ENCODE measurements around the gene TMC8. TPM values are rescaled to one million over a fixed set of nuclear protein-coding genes. Genes with fewer than 3 reads are reported as not detected.

TMC8 gene
- total and polyA plus RNA-seq, 2 donors (not counting 3 experiments of a cell fraction or from before 2014, with no cell fraction given) = 0.07 to 1.3 TPM

DNA sequence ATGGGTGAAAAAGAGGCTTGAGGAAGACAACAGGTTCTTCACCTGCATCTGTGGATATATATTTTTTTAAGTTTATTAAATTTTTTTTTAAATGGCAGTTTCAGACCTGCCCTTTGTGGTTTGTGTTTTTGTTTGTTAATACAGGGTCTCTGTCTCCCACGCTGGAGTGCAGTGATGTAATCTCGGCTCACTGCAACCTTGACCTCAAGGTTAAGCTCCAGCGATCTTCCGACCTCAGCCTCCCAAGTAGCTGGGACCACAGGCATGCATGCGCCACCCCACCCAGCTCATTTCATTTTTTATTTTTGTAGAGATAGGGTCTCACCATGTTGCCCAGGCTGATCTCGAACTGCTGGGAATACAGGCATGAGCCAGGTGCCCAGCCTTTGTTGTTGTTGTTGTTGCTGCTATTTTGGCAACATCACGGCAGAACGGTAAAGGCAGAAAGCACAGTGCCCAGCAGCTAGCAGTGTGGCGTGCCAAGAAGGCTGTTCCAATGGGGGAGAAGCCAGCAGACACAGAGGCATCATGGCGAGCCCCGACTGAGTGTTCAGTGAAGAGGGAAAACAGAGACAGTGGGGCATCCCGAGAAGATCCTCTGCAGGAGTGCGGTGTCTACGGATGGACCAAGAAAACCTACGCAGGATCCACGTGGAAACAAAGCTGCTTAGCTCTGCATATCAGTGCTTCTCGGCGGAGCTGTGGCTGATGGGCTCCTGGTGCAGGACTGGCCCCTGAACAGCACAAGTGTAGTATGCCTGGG, 21.7 kb upstream of the TMC8 start:
- ChIA-PET POLR2A (no interaction called here), CTCF (interaction anchor here (0.7 to 3.7 kb wide), 7 partner anchors 15 to 142 kb away, joined by 3 to 14 read pairs (median 4); no protein-coding TSS in a partner anchor)
- Histone ChIP-seq H3K4me3 (replicated peaks in 1 of 3; ENCODE audit: insufficient read depth in 1 of 3, low read depth in 1 of 3, low read length in 3 of 3) (no peak overlapping the region), H3K9ac (replicated peaks; ENCODE audit: extremely low read depth, insufficient read depth, low read length) (no peak overlapping the region), H3K27ac (ENCODE audit: insufficient read depth, low read depth, low read length) (no peak overlapping the region), H3K4me2 (ENCODE audit: insufficient read depth, low read length) (no peak overlapping the region), H3K9me3 (replicated peaks; ENCODE audit: control insufficient read depth, insufficient read depth, low read length) (no peaks in the 10 kb centered on the region), H3K36me3 (ENCODE audit: control insufficient read depth in 2 of 2, extremely low read depth in 1 of 2, insufficient read depth in 2 of 2, low read length in 2 of 2) (peaks cover 0 to 10% of the 10 kb centered on the region in 2 experiments), H3K9me1 (replicated peaks; ENCODE audit: control insufficient read depth, extremely low read depth, insufficient read depth, low read length) (no peaks in the 10 kb centered on the region), H3K27me3 (ENCODE audit: control insufficient read depth in 2 of 2, insufficient read depth in 2 of 2, low read length in 2 of 2) (no peaks in the 10 kb centered on the region), H3K4me1 (ENCODE audit: control insufficient read depth, extremely low read depth, insufficient read depth, low read length) (no peaks in the 10 kb centered on the region), H4K20me1 (replicated peaks; ENCODE audit: control insufficient read depth, extremely low read depth, insufficient read depth, low read length) (no peaks in the 10 kb centered on the region), H2AFZ (ENCODE audit: low read depth, low read length) (no peak overlapping the region), H3K79me2 (ENCODE audit: control insufficient read depth, insufficient read depth, low read length) (no peaks in the 10 kb centered on the region)
- DNase-seq (ENCODE audit: low read depth, low spot score) (no peak), FAIRE-seq (no peak)
- BruUV-seq (replicated peaks) = no TSS peak
- TF ChIP-seq, protein P1, sequence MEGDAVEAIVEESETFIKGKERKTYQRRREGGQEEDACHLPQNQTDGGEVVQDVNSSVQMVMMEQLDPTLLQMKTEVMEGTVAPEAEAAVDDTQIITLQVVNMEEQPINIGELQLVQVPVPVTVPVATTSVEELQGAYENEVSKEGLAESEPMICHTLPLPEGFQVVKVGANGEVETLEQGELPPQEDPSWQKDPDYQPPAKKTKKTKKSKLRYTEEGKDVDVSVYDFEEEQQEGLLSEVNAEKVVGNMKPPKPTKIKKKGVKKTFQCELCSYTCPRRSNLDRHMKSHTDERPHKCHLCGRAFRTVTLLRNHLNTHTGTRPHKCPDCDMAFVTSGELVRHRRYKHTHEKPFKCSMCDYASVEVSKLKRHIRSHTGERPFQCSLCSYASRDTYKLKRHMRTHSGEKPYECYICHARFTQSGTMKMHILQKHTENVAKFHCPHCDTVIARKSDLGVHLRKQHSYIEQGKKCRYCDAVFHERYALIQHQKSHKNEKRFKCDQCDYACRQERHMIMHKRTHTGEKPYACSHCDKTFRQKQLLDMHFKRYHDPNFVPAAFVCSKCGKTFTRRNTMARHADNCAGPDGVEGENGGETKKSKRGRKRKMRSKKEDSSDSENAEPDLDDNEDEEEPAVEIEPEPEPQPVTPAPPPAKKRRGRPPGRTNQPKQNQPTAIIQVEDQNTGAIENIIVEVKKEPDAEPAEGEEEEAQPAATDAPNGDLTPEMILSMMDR (IDR thresholded peaks at IDR 0.05; ENCODE audit: extremely low read depth in 1 of 2, insufficient read depth in 1 of 2, low read depth in 1 of 2, low read length in 2 of 2) = no peak
- no peak for TF ChIP-seq GATA2 (IDR thresholded peaks at IDR 0.05; ENCODE audit: insufficient read depth, insufficient read length, low read depth, low read length)
- intact Hi-C loops (cut with micrococcal nuclease) (no loop called here), dilution Hi-C loops (cut with MboI; ENCODE audit: extremely low pct_ligation_motif_present, low sequenced_read_pairs) (no loop called here)

DNA sequence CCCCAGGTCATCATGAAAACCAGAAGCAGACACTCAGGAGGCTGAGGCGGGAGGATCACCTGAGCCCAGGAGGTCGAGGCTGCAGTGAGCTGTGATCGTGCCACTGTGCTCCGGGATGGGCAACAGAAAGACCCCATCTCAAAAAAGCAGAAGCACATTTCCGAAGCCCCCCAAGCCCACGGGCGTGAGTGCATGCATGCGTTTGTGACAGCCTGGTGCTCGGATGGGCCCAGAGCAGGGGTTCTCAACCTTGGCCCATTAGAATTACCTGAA, 21.1 kb upstream of the TMC8 start:
- H3K4me2 ChIP-seq (ENCODE audit: insufficient read depth, low read length) = no peak overlapping the region
- FAIRE-seq = no peak
- peaks cover 0 to 8% of the 10 kb centered on the region in 2 experiments for H3K36me3 ChIP-seq (ENCODE audit: control insufficient read depth in 2 of 2, extremely low read depth in 1 of 2, insufficient read depth in 2 of 2, low read length in 2 of 2)
- intact Hi-C loops (cut with micrococcal nuclease) = no loop called here
- no peaks in the 10 kb centered on the region for H4K20me1 ChIP-seq (replicated peaks; ENCODE audit: control insufficient read depth, extremely low read depth, insufficient read depth, low read length)
- no peaks in the 10 kb centered on the region for H3K79me2 ChIP-seq (ENCODE audit: control insufficient read depth, insufficient read depth, low read length)
- no peaks in the 10 kb centered on the region for H3K27me3 ChIP-seq (ENCODE audit: control insufficient read depth in 2 of 2, insufficient read depth in 2 of 2, low read length in 2 of 2)
- H3K4me3 ChIP-seq (replicated peaks in 1 of 3; ENCODE audit: insufficient read depth in 1 of 3, low read depth in 1 of 3, low read length in 3 of 3) = no peak overlapping the region
- no peaks in the 10 kb centered on the region for H3K9me3 ChIP-seq (replicated peaks; ENCODE audit: control insufficient read depth, insufficient read depth, low read length)
- no peaks in the 10 kb centered on the region for H3K4me1 ChIP-seq (ENCODE audit: control insufficient read depth, extremely low read depth, insufficient read depth, low read length)
- H2AFZ ChIP-seq (ENCODE audit: low read depth, low read length) = no peak overlapping the region
- POLR2A ChIA-PET = no interaction called here
- BruUV-seq (replicated peaks) = no TSS peak
- TF ChIP-seq, protein P2, sequence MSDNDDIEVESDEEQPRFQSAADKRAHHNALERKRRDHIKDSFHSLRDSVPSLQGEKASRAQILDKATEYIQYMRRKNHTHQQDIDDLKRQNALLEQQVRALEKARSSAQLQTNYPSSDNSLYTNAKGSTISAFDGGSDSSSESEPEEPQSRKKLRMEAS (IDR thresholded peaks at IDR 0.05; ENCODE audit: insufficient read depth, insufficient read length) = no peak
- TF ChIP-seq POLR2A (IDR thresholded peaks at IDR 0.05; ENCODE audit: low read depth, low read length) (no peak), FOS (IDR thresholded peaks at IDR 0.05; ENCODE audit: borderline replicate concordance, insufficient read depth, low read length) (no peak)
- TF ChIP-seq, protein P1 (IDR thresholded peaks at IDR 0.05; ENCODE audit: extremely low read depth in 1 of 2, insufficient read depth in 1 of 2, low read depth in 1 of 2, low read length in 2 of 2) = no peak
- dilution Hi-C loops (cut with MboI; ENCODE audit: extremely low pct_ligation_motif_present, low sequenced_read_pairs) = no loop called here
- CTCF ChIA-PET = interaction anchor here (0.7 to 3.7 kb wide), 5 partner anchors 15 to 142 kb away, joined by 3 to 14 read pairs (median 4); no protein-coding TSS in a partner anchor
- no peak overlapping the region for H3K9ac ChIP-seq (replicated peaks; ENCODE audit: extremely low read depth, insufficient read depth, low read length)
- no peak overlapping the region for H3K27ac ChIP-seq (ENCODE audit: insufficient read depth, low read depth, low read length)
- H3K9me1 ChIP-seq (replicated peaks; ENCODE audit: control insufficient read depth, extremely low read depth, insufficient read depth, low read length) = no peaks in the 10 kb centered on the region
- no peak for DNase-seq (ENCODE audit: low read depth, low spot score)
